GM12878 (cell line): ENCODE data around the gene DPP6. TPM values are rescaled to one million over a fixed set of nuclear protein-coding genes. Genes with fewer than 3 reads are reported as not detected.
A peak's percentile ranks its signal among the peaks of the same experiment; 100 is the strongest.

ENCODE experiments used
- ATAC-seq: fragments of 200-7000 bp; cut with Tn5 transposase; 3 replicates; pipeline ENCODE4 v1.9.1; 2020; ENCODE audit warnings: mild to moderate bottlenecking, moderate library complexity
- BruUV-seq: library from RNA; stranded (reverse); fragments of 400-500 nt; replicated peaks from 2 replicates; lab custom pipeline; 2021; lab: Mats Ljungman, UMichigan
- CTCF ChIA-PET: fragments of 300-600 bp; sonication (Branson Sonifier 250); formaldehyde crosslinking; extraction: SDS; loops from one replicate; lab custom pipeline; 2021; ENCODE audit warnings: inconsistent platforms; lab: Yijun Ruan, JAX
- POLR2A ChIA-PET: fragments of 350-600 bp; formaldehyde crosslinking; extraction: SDS; loops from one replicate; lab custom pipeline; 2021; ENCODE audit warnings: inconsistent platforms; lab: Charles Lee
- RAD21 ChIA-PET: fragments of 300-600 bp; sonication (Branson Sonifier 250); formaldehyde crosslinking; loops from one replicate; lab custom pipeline; 2023; ENCODE audit warnings: antibody characterized with exemption; ENCODE audit not compliant: unreplicated experiment; lab: Charles Lee
- SMC1A ChIA-PET: fragments of 300-600 bp; sonication (Branson Sonifier 250); formaldehyde crosslinking; loops from one replicate; lab custom pipeline; 2023; ENCODE audit not compliant: unreplicated experiment, uncharacterized antibody; lab: Charles Lee
- DNase-seq: peaks from one replicate; pipeline ENCODE4 v3.0.0-alpha.2; 2011; ENCODE audit warnings: low read depth, low spot score
- FAIRE-seq: peaks from 3 replicates; lab custom pipeline; 2011; peaks lifted over from hg19 to GRCh38; lab: Jason Lieb, UNC
- H2AFZ ChIP-seq: 2 replicates; pipeline ENCODE4 v1.6.0; 2011; ENCODE audit warnings: low read depth, low read length, control low read depth; ENCODE audit not compliant: control insufficient read depth
- H3K27ac ChIP-seq: 2 replicates; pipeline ENCODE4 v1.5.1; 2011; ENCODE audit warnings: control low read depth; ENCODE audit not compliant: control insufficient read depth, insufficient read depth
- H3K27me3 ChIP-seq, 2 experiments: replicated peaks in 1 of 2; 2 replicates each; pipeline versions ENCODE4 v1.6.0 to v1.6.1; 2011; ENCODE audit warnings: low read length in 1 of 2; ENCODE audit not compliant: control insufficient read depth in 2 of 2, insufficient read depth in 2 of 2
- H3K36me3 ChIP-seq, 2 experiments: 2 replicates each; pipeline ENCODE4 v1.5.1; 2011; ENCODE audit warnings: low read length in 1 of 2; ENCODE audit not compliant: control insufficient read depth in 2 of 2, insufficient read depth in 2 of 2
- H3K4me1 ChIP-seq: 2 replicates; pipeline ENCODE4 v1.6.1; 2011; ENCODE audit warnings: mild to moderate bottlenecking, low read length, moderate library complexity, mixed read lengths; ENCODE audit not compliant: control insufficient read depth, insufficient read depth
- H3K4me2 ChIP-seq: 2 replicates; pipeline ENCODE4 v1.6.0; 2011; ENCODE audit warnings: control low read depth; ENCODE audit not compliant: control insufficient read depth, insufficient read depth
- H3K4me3 ChIP-seq: fragments of 200-600 bp; sonication (generic); 2 replicates; pipeline ENCODE4 v1.5.1; 2016
- H3K79me2 ChIP-seq: 2 replicates; pipeline ENCODE4 v1.6.0; 2011; ENCODE audit warnings: low read length; ENCODE audit not compliant: control insufficient read depth, insufficient read depth
- H3K9ac ChIP-seq: 2 replicates; pipeline ENCODE4 v1.8.0; 2011; ENCODE audit warnings: low read length, control low read depth, mixed read lengths; ENCODE audit not compliant: control insufficient read depth, insufficient read depth
- H3K9me3 ChIP-seq: replicated peaks from 3 replicates; pipeline ENCODE4 v1.5.1; 2011; ENCODE audit warnings: mild to moderate bottlenecking, low read length; ENCODE audit not compliant: control insufficient read depth, insufficient read depth
- H4K20me1 ChIP-seq: 2 replicates; pipeline ENCODE4 v1.6.0; 2011; ENCODE audit not compliant: control insufficient read depth, insufficient read depth
- BCL11A ChIP-seq: IDR thresholded peaks from 2 replicates; pipeline ENCODE4 v1.6.1; 2011; ENCODE audit warnings: low read depth, low read length
- BHLHE40 ChIP-seq, 2 experiments: fragments of 450-650 bp in 1 of 2; IDR thresholded peaks; 2 replicates each; pipeline ENCODE4 v1.6.1; 2011 to 2017; ENCODE audit warnings: low read depth in 2 of 2, borderline replicate concordance in 1 of 2, improper control_type of control experiment in 1 of 2, low read length in 1 of 2, mild to moderate bottlenecking in 1 of 2
- BRCA1 ChIP-seq: IDR thresholded peaks from 2 replicates; pipeline ENCODE4 v1.6.1; 2011; ENCODE audit warnings: low read depth, low read length, improper control_type of control experiment
- EP300 ChIP-seq, 2 experiments: fragments of 150-350 bp in 1 of 2; IDR thresholded peaks; 2 replicates each; pipeline ENCODE4 v1.6.1; 2011 to 2012; ENCODE audit warnings: low read depth in 2 of 2, low read length in 2 of 2, borderline replicate concordance in 1 of 2, improper control_type of control experiment in 1 of 2, inconsistent platforms in 1 of 2; ENCODE audit not compliant: control insufficient read depth in 1 of 2
- FOS ChIP-seq: IDR thresholded peaks from 3 replicates; pipeline ENCODE4 v1.6.1; 2011; ENCODE audit warnings: borderline replicate concordance; ENCODE audit not compliant: insufficient read length; ENCODE audit errors: extremely low read depth
- FOXK2 ChIP-seq: fragments of 450-650 bp; IDR thresholded peaks from 2 replicates; pipeline ENCODE4 v1.6.1; 2017; ENCODE audit warnings: mild to moderate bottlenecking, moderate library complexity
- HSF1 ChIP-seq: fragments of 150-350 bp; IDR thresholded peaks from 2 replicates; pipeline ENCODE4 v1.6.1; 2014; ENCODE audit warnings: mild to moderate bottlenecking, low read depth, low read length
- IRF4 ChIP-seq: IDR thresholded peaks from 2 replicates; pipeline ENCODE4 v1.6.1; 2011; ENCODE audit warnings: low read depth, low read length
- JUNB ChIP-seq: IDR thresholded peaks from 2 replicates; pipeline ENCODE4 v1.6.1; 2016; ENCODE audit warnings: antibody characterized with exemption, mild to moderate bottlenecking
- MYC ChIP-seq: IDR thresholded peaks from 2 replicates; pipeline ENCODE4 v1.6.1; 2011; ENCODE audit warnings: mild to moderate bottlenecking, low read length, moderate library complexity, inconsistent platforms; ENCODE audit not compliant: insufficient read depth, insufficient replicate concordance, insufficient read length, severe bottlenecking
- NR2C1 ChIP-seq: fragments of 450-650 bp; IDR thresholded peaks from 2 replicates; pipeline ENCODE4 v1.6.1; 2017; ENCODE audit warnings: antibody characterized with exemption, mild to moderate bottlenecking, moderate library complexity
- SMAD5 ChIP-seq: IDR thresholded peaks from 2 replicates; pipeline ENCODE4 v1.6.1; 2016; ENCODE audit warnings: antibody characterized with exemption, low read depth
- TCF12 ChIP-seq: IDR thresholded peaks from 2 replicates; pipeline ENCODE4 v1.6.1; 2011; ENCODE audit warnings: low read depth, mild to moderate bottlenecking, low read length
- ZBTB4 ChIP-seq: fragments of 450-650 bp; formaldehyde crosslinking; IDR thresholded peaks from 2 replicates; pipeline ENCODE4 v1.4.0; 2022; ENCODE audit warnings: mild to moderate bottlenecking, moderate library complexity
- ZBTB40 ChIP-seq: fragments of 450-650 bp; IDR thresholded peaks from 2 replicates; pipeline ENCODE4 v1.6.1; 2016; ENCODE audit warnings: mild to moderate bottlenecking, moderate library complexity, borderline replicate concordance
- WGBS: methylation state at CpG from one replicate; pipeline ENCODE4 v1.1.6; 2016; ENCODE audit warnings: low lambda C conversion rate; ENCODE audit not compliant: insufficient replicate concordance, insufficient coverage; ENCODE audit errors: missing lambda C conversion rate; 5-methylcytosine and 5-hydroxymethylcytosine counted together
- in situ Hi-C: fragments of 300-500 bp; cut with MboI; formaldehyde crosslinking; loops from 9 replicates; pipeline ENCODE4 v1.14.3; 2018; ENCODE audit warnings: mixed read lengths
- intact Hi-C: fragments of 100-400 bp; cut with micrococcal nuclease; formaldehyde crosslinking; loops from one replicate; pipeline ENCODE4 v1.14.2; 2022; ENCODE audit not compliant: unreplicated experiment
- polyA plus RNA-seq, 11 experiments: library from polyadenylated mRNA; depleted of rRNA in 4 of 11; unstranded in 6 of 11; stranded (reverse) in 5 of 11; fragments of >200 nt; fragmentation: Nextera tagmentation in 4 of 11; fragmentation: Illumina TruSeq in 1 of 11; extraction: Ambion mirVana in 4 of 11; extraction: Trizol in 1 of 11; gene quantifications; 1 replicate in 1 of 11; 2 replicates in 10 of 11; pipeline versions ENCODE4 v1.2.1 to v1.2.3, GENCODE V29; 2011 to 2016; ENCODE audit warnings: inconsistent platforms in 2 of 11, missing spikeins in 2 of 11, low read depth in 1 of 11
- total RNA-seq, 4 experiments: library from RNA; depleted of rRNA in 3 of 4; stranded (reverse); fragments of >200 nt in 3 of 4; fragmentation: Illumina TruSeq in 1 of 4; extraction: Trizol in 1 of 4; gene quantifications; 2 replicates each; pipeline versions ENCODE4 v1.2.1 to v1.2.3, GENCODE V29; 2013 to 2021

DPP6 gene
- total and polyA plus RNA-seq, 10 of the 15 experiments (the other 5 are each of a cell fraction or from before 2014, with no cell fraction given), result not detected

- BruUV-seq, result no TSS peak
- ChIA-PET POLR2A (no interaction called here), SMC1A (interaction anchor here (0.8 to 2.0 kb wide), 3 partner anchors 11 to 133 kb away, joined by 3 to 7 read pairs (median 3); no protein-coding TSS in a partner anchor), CTCF (interaction anchor here (1.4 kb wide), 1 partner anchor 25 kb away, joined by 3 read pairs; no protein-coding TSS in a partner anchor), RAD21 (interaction anchor here (0.9 kb wide), 1 partner anchor 24 kb away, joined by 3 read pairs; no protein-coding TSS in a partner anchor)
- H2AFZ ChIP-seq, result no peak overlapping the region
- 9% methylated on average over 5 of the region's 5 CpGs for WGBS
- no peaks in the 10 kb centered on the region for H3K79me2 ChIP-seq
- intact Hi-C loops (loop anchor here (1.0 to 10.0 kb wide), 2 partner anchors 24 to 433 kb away; partner anchors contain the start of gene INSIG1), in situ Hi-C loops (no loop called here)
- H3K9ac ChIP-seq, result no peak overlapping the region
- DNase-seq (no peak), FAIRE-seq (no peak), ATAC-seq (peak; percentile 53)
- H3K4me1 ChIP-seq, result peaks cover under 1% of the 10 kb centered on the region
- H3K4me3 ChIP-seq, result no peak overlapping the region
- no peaks in the 10 kb centered on the region for H4K20me1 ChIP-seq
- no peaks in the 10 kb centered on the region for H3K36me3 ChIP-seq
- no peaks in the 10 kb centered on the region; the same call in 2 of the 3 replicates for H3K9me3 ChIP-seq
- no peaks in the 10 kb centered on the region for H3K27me3 ChIP-seq
- H3K27ac ChIP-seq, result no peak overlapping the region
- no peak overlapping the region for H3K4me2 ChIP-seq
- TF ChIP-seq BCL11A (peak; percentile 36; the same call in 1 of the 2 replicates), BHLHE40 (IDR thresholded peaks at IDR 0.05; ENCODE audit: borderline replicate concordance in 1 of 2, low read depth in 2 of 2, low read length in 1 of 2) (peak; percentile 86), ZBTB4 (CRISPR knock-in tag) (no peak), TCF12 (no peak), FOS (no peak), BRCA1 (no peak), EP300 (IDR thresholded peaks at IDR 0.05; ENCODE audit: borderline replicate concordance in 1 of 2, control insufficient read depth in 1 of 2, low read depth in 2 of 2, low read length in 2 of 2) (peak in 1 of 2 experiments; percentile 63; a peak in 1 of 4 replicates), JUNB (peak; percentile 69), FOXK2 (no peak), IRF4 (peak; percentile 56; the same call in 1 of the 2 replicates), NR2C1 (no peak), ZBTB40 (no peak), MYC (no peak), HSF1 (no peak), SMAD5 (no peak)
These were observed 809.4 kb downstream of the DPP6 start for GRCh38 chr7:154861589-154861988.
